NT2/D1 (cell line): ENCODE results near the gene MYO7A.

Experiments
- YY1 ChIP-seq: IDR thresholded peaks from 2 replicates; pipeline ENCODE4 v1.6.1; 2011; ENCODE audit not compliant: insufficient read length, insufficient read depth
- ZNF274 ChIP-seq: IDR thresholded peaks from 2 replicates; pipeline ENCODE4 v1.6.1; 2011; ENCODE audit warnings: mild to moderate bottlenecking, low read depth, low read length

GRCh38 chr11:77144857-77145428 lies 16.9 kb downstream of the MYO7A start:
- TF ChIP-seq ZNF274 (no peak), YY1 (no peak)
